HCT116 (cell line): ENCODE data around the gene ZNF32. TPM values are rescaled to one million over a fixed set of nuclear protein-coding genes. Genes with fewer than 3 reads are reported as not detected.

Experiments
- ATAC-seq: fragments of 200-7000 bp; cut with Tn5 transposase; 2 replicates; pipeline ENCODE4 v1.9.1; 2020; ENCODE audit warnings: mild to moderate bottlenecking, moderate library complexity
- BruUV-seq: library from RNA; stranded (reverse); fragments of 400-500 nt; replicated peaks from 2 replicates; lab custom pipeline; 2021; lab: Mats Ljungman, UMichigan
- CTCF ChIA-PET: fragments of 300-600 bp; sonication (Branson Sonifier 250); formaldehyde crosslinking; loops from one replicate; lab custom pipeline; 2021; ENCODE audit warnings: antibody characterized with exemption; lab: Charles Lee
- POLR2A ChIA-PET: fragments of 300-600, 350-600 bp; sonication (Branson Sonifier 250); formaldehyde crosslinking; loops from one replicate; lab custom pipeline; 2021; ENCODE audit warnings: antibody characterized with exemption; lab: Charles Lee
- RAD21 ChIA-PET, 2 experiments: fragments of 300-600 bp; sonication (Branson Sonifier 250); formaldehyde crosslinking; loops; one replicate each; lab custom pipeline; 2023; ENCODE audit warnings: low total read pairs in 2 of 2; ENCODE audit not compliant: uncharacterized antibody in 2 of 2, unreplicated experiment in 2 of 2, low non-redundant PET in 1 of 2; lab: Charles Lee
- DNase-seq: peaks from one replicate; pipeline ENCODE4 v3.0.0-alpha.2; 2010; ENCODE audit warnings: low read depth, low spot score
- H2AFZ ChIP-seq: fragments of 200-600 bp; shearing (Covaris generic), sonication (generic); 2 replicates; pipeline ENCODE4 v1.6.1; 2017; ENCODE audit warnings: low read depth, mixed run types, mixed read lengths, antibody characterized with exemption, low read length; ENCODE audit not compliant: poor library complexity, severe bottlenecking
- H3K27ac ChIP-seq: 2 replicates; pipeline ENCODE4 v1.5.1; 2012; ENCODE audit warnings: low read depth, low read length
- H3K27me3 ChIP-seq: fragments of 200-600 bp; sonication (generic); 2 replicates; pipeline ENCODE4 v1.6.1; 2016; ENCODE audit warnings: mixed run types, low read length, mixed read lengths; ENCODE audit not compliant: insufficient read depth
- H3K36me3 ChIP-seq, 2 experiments: fragments of 200-500 bp in 1 of 2; fragments of 200-600 bp in 1 of 2; sonication (Bioruptor generic) in 1 of 2; sonication (generic) in 1 of 2; 2 replicates each; pipeline versions ENCODE4 v1.5.1 to v1.6.1; 2014 to 2016; ENCODE audit warnings: low read length in 2 of 2, inconsistent platforms in 1 of 2, mixed read lengths in 1 of 2, mixed run types in 1 of 2; ENCODE audit not compliant: insufficient read depth in 2 of 2, control insufficient read depth in 1 of 2
- H3K4me1 ChIP-seq, 2 experiments: fragments of 200-600 bp in 1 of 2; sonication (generic) in 1 of 2; 2 replicates each; pipeline versions ENCODE4 v1.5.1 to v1.6.1; 2012 to 2017; ENCODE audit warnings: low read length in 2 of 2, inconsistent platforms in 1 of 2, mild to moderate bottlenecking in 1 of 2, mixed read lengths in 1 of 2, mixed run types in 1 of 2, moderate library complexity in 1 of 2; ENCODE audit not compliant: insufficient read depth in 2 of 2, control insufficient read depth in 1 of 2
- H3K4me2 ChIP-seq: fragments of 200-600 bp; sonication (generic); 2 replicates; pipeline ENCODE4 v1.6.1; 2017; ENCODE audit warnings: mixed run types, low read length, mixed read lengths
- H3K4me3 ChIP-seq, 2 experiments: fragments of 200-600 bp in 1 of 2; sonication (generic) in 1 of 2; replicated peaks in 1 of 2; 2 replicates each; pipeline ENCODE4 v1.5.1; 2011 to 2016; ENCODE audit warnings: low read length in 2 of 2, control low read depth in 1 of 2, low read depth in 1 of 2, mild to moderate bottlenecking in 1 of 2, mixed read lengths in 1 of 2, mixed run types in 1 of 2
- H3K79me2 ChIP-seq: fragments of 200-600 bp; sonication (generic); 2 replicates; pipeline ENCODE4 v1.6.1; 2017; ENCODE audit warnings: mild to moderate bottlenecking, mixed run types, low read length, moderate library complexity, mixed read lengths; ENCODE audit not compliant: insufficient read depth
- H3K9ac ChIP-seq: fragments of 200-600 bp; sonication (generic); 2 replicates; pipeline ENCODE4 v1.6.1; 2016; ENCODE audit warnings: low read length, mixed read lengths
- H3K9me2 ChIP-seq: fragments of 200-600 bp; sonication (generic), shearing (Covaris generic); 2 replicates; pipeline ENCODE4 v1.6.1; 2017; ENCODE audit warnings: mixed run types, mild to moderate bottlenecking, moderate library complexity; ENCODE audit not compliant: insufficient read depth
- H3K9me3 ChIP-seq, 2 experiments: fragments of 200-500 bp in 1 of 2; fragments of 200-600 bp in 1 of 2; sonication (Bioruptor generic) in 1 of 2; sonication (generic) in 1 of 2; 2 replicates each; pipeline ENCODE4 v1.6.1; 2014 to 2017; ENCODE audit warnings: low read length in 2 of 2, mixed read lengths in 2 of 2, inconsistent platforms in 1 of 2, low read depth in 1 of 2, mild to moderate bottlenecking in 1 of 2, mixed run types in 1 of 2, moderate library complexity in 1 of 2; ENCODE audit not compliant: control insufficient read depth in 1 of 2, insufficient read depth in 1 of 2
- H4K20me1 ChIP-seq: fragments of 200-600 bp; sonication (generic), shearing (Covaris generic); 2 replicates; pipeline ENCODE4 v1.6.1; 2017; ENCODE audit warnings: mixed run types, mild to moderate bottlenecking, moderate library complexity; ENCODE audit not compliant: insufficient read depth
- CBX3 ChIP-seq: IDR thresholded peaks from 2 replicates; pipeline ENCODE4 v1.6.1; 2012; ENCODE audit warnings: low read depth
- CEBPB ChIP-seq: IDR thresholded peaks from 2 replicates; pipeline ENCODE4 v1.6.1; 2012; ENCODE audit warnings: low read depth
- EGR1 ChIP-seq: IDR thresholded peaks from 2 replicates; pipeline ENCODE4 v1.6.1; 2012; ENCODE audit warnings: low read depth
- ELF1 ChIP-seq: IDR thresholded peaks from 2 replicates; pipeline ENCODE4 v1.6.1; 2012; ENCODE audit warnings: low read depth, borderline replicate concordance
- EZH2 ChIP-seq: fragments of 200-600 bp; sonication (generic); IDR thresholded peaks from 2 replicates; pipeline ENCODE4 v1.6.1; 2017; ENCODE audit warnings: antibody characterized with exemption, mixed run types
- EZH2phosphoT487 ChIP-seq: fragments of 200-600 bp; IDR thresholded peaks from 2 replicates; pipeline ENCODE4 v1.6.1; 2018; ENCODE audit warnings: antibody characterized with exemption, borderline replicate concordance
- FOSL1 ChIP-seq: IDR thresholded peaks from 2 replicates; pipeline ENCODE4 v1.6.1; 2012; ENCODE audit warnings: low read depth
- POLR2A ChIP-seq: IDR thresholded peaks from 2 replicates; pipeline ENCODE4 v1.7.0; 2011; ENCODE audit warnings: borderline replicate concordance; ENCODE audit not compliant: insufficient read depth, insufficient read length; ENCODE audit errors: extremely low read depth
- POLR2AphosphoS5 ChIP-seq: IDR thresholded peaks from 2 replicates; pipeline ENCODE4 v1.6.1; 2011; ENCODE audit warnings: mild to moderate bottlenecking, low read depth, low read length, moderate library complexity
- RAD21 ChIP-seq: IDR thresholded peaks from 2 replicates; pipeline ENCODE4 v1.6.1; 2012; ENCODE audit warnings: low read depth, mild to moderate bottlenecking
- SP1 ChIP-seq: IDR thresholded peaks from 2 replicates; pipeline ENCODE4 v1.6.1; 2012; ENCODE audit warnings: low read depth
- SRF ChIP-seq: IDR thresholded peaks from 2 replicates; pipeline ENCODE4 v1.6.1; 2012; ENCODE audit warnings: low read depth
- TCF7L2 ChIP-seq: IDR thresholded peaks from 2 replicates; pipeline ENCODE4 v1.7.0; 2011; ENCODE audit warnings: borderline replicate concordance, inconsistent platforms; ENCODE audit not compliant: insufficient read depth, insufficient read length; ENCODE audit errors: extremely low read depth
- YY1 ChIP-seq: IDR thresholded peaks from 2 replicates; pipeline ENCODE4 v1.6.1; 2011; ENCODE audit warnings: low read length, low read depth, moderate library complexity, mild to moderate bottlenecking; ENCODE audit not compliant: insufficient replicate concordance; ENCODE audit errors: extremely low read depth
- ZFX ChIP-seq: fragments of 450-650 bp; IDR thresholded peaks from 2 replicates; pipeline ENCODE4 v1.6.1; 2017
- ZNF274 ChIP-seq: fragments of 200-500 bp; sonication (Bioruptor generic); IDR thresholded peaks from 2 replicates; pipeline ENCODE4 v1.6.1; 2014; ENCODE audit warnings: mild to moderate bottlenecking, low read depth, low read length, inconsistent platforms
- intact Hi-C: fragments of 100-400 bp; cut with micrococcal nuclease; formaldehyde crosslinking; loops from 2 replicates; pipeline ENCODE4 v1.10.0; 2022
- total RNA-seq: library from RNA; stranded (reverse); gene quantifications from one replicate; pipeline ENCODE4 v1.2.1, GENCODE V29; 2021; ENCODE audit not compliant: unreplicated experiment
- TF ChIP-seq, protein P1 (sequence below): IDR thresholded peaks from 2 replicates; pipeline ENCODE4 v1.6.1; 2011; ENCODE audit warnings: mild to moderate bottlenecking, low read length, moderate library complexity; ENCODE audit not compliant: insufficient replicate concordance; ENCODE audit errors: extremely low read depth
- TF ChIP-seq, protein P2 (sequence below): IDR thresholded peaks from 2 replicates; pipeline ENCODE4 v1.6.1; 2012
- TF ChIP-seq, protein P3 (sequence below): IDR thresholded peaks from 2 replicates; pipeline ENCODE4 v1.6.1; 2012; ENCODE audit warnings: low read depth

Gene ZNF32
- total RNA-seq, 1 experiment from 2014 or later = 10.3 TPM

DNA sequence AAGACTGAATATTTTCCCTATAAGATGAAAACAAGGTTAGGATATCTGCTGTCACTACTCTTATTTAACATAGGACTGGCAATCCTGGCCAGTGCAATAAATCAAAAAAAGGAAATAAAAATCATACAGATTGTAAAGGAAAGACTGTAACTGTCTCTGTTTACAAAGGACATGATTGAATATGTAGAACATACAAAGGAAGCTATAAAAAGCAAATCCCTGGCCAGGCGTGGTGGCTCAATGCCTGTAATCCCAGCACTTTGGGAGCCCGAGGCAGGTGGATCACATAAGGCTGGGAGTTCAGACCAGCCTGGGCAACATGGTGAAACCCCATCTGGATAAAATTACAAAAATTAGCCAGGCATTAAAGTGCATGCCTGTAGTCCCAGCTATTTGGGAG is 26.6 kb downstream of the ZNF32 start:
- Histone ChIP-seq H3K27me3 (no peaks in the 10 kb centered on the region), H4K20me1 (no peaks in the 10 kb centered on the region), H3K9me2 (no peaks in the 10 kb centered on the region), H3K27ac (no peak overlapping the region), H3K36me3 (no peaks in the 10 kb centered on the region; a peak in 1 of 4 replicates), H3K9me3 (peaks cover 2 to 8% of the 10 kb centered on the region in 2 experiments; a peak in 3 of 4 replicates), H3K79me2 (no peaks in the 10 kb centered on the region), H3K9ac (no peak overlapping the region), H2AFZ (no peak overlapping the region), H3K4me1 (peaks cover 0 to 4% of the 10 kb centered on the region in 2 experiments; a peak in 2 of 4 replicates), H3K4me3 (no peak overlapping the region), H3K4me2 (no peak overlapping the region)
- ChIA-PET CTCF (no interaction called here), POLR2A (no interaction called here), RAD21 (no interaction called here)
- TF ChIP-seq EZH2 (no peak), FOSL1 (no peak), ELF1 (no peak), TCF7L2 (no peak), EZH2phosphoT487 (no peak), RAD21 (no peak), POLR2AphosphoS5 (no peak), YY1 (no peak), CBX3 (no peak), ZFX (no peak), POLR2A (no peak), SP1 (no peak), EGR1 (no peak), ZNF274 (no peak), CEBPB (no peak), SRF (no peak)
- TF ChIP-seq, protein P1, sequence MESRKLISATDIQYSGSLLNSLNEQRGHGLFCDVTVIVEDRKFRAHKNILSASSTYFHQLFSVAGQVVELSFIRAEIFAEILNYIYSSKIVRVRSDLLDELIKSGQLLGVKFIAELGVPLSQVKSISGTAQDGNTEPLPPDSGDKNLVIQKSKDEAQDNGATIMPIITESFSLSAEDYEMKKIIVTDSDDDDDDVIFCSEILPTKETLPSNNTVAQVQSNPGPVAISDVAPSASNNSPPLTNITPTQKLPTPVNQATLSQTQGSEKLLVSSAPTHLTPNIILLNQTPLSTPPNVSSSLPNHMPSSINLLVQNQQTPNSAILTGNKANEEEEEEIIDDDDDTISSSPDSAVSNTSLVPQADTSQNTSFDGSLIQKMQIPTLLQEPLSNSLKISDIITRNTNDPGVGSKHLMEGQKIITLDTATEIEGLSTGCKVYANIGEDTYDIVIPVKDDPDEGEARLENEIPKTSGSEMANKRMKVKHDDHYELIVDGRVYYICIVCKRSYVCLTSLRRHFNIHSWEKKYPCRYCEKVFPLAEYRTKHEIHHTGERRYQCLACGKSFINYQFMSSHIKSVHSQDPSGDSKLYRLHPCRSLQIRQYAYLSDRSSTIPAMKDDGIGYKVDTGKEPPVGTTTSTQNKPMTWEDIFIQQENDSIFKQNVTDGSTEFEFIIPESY = no peak
- TF ChIP-seq, protein P2, sequence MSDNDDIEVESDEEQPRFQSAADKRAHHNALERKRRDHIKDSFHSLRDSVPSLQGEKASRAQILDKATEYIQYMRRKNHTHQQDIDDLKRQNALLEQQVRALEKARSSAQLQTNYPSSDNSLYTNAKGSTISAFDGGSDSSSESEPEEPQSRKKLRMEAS = no peak
- TF ChIP-seq, protein P3, sequence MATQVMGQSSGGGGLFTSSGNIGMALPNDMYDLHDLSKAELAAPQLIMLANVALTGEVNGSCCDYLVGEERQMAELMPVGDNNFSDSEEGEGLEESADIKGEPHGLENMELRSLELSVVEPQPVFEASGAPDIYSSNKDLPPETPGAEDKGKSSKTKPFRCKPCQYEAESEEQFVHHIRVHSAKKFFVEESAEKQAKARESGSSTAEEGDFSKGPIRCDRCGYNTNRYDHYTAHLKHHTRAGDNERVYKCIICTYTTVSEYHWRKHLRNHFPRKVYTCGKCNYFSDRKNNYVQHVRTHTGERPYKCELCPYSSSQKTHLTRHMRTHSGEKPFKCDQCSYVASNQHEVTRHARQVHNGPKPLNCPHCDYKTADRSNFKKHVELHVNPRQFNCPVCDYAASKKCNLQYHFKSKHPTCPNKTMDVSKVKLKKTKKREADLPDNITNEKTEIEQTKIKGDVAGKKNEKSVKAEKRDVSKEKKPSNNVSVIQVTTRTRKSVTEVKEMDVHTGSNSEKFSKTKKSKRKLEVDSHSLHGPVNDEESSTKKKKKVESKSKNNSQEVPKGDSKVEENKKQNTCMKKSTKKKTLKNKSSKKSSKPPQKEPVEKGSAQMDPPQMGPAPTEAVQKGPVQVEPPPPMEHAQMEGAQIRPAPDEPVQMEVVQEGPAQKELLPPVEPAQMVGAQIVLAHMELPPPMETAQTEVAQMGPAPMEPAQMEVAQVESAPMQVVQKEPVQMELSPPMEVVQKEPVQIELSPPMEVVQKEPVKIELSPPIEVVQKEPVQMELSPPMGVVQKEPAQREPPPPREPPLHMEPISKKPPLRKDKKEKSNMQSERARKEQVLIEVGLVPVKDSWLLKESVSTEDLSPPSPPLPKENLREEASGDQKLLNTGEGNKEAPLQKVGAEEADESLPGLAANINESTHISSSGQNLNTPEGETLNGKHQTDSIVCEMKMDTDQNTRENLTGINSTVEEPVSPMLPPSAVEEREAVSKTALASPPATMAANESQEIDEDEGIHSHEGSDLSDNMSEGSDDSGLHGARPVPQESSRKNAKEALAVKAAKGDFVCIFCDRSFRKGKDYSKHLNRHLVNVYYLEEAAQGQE = no peak
- ATAC-seq (no peak), DNase-seq (no peak)
- intact Hi-C loops = no loop called here
- no TSS peak for BruUV-seq
